Activated naive CD8-positive, alpha-beta T cell treated with anti-CD3 and anti-CD28 coated beads for 36 hours (primary cell): Measurements from ENCODE around the gene IP6K1. TPM values are rescaled to one million over a fixed set of nuclear protein-coding genes. Genes with fewer than 3 reads are reported as not detected.

Experiments used
- DNase-seq: peaks from one replicate; pipeline ENCODE4 v3.0.0; 2021
- H3K27ac Mint-ChIP-seq: one replicate; pipeline ENCODE4 v1.8.0; 2022; ENCODE audit warnings: mild to moderate bottlenecking, moderate library complexity, mixed read lengths
- H3K27me3 Mint-ChIP-seq: one replicate; pipeline ENCODE4 v1.8.0; 2022; ENCODE audit warnings: mild to moderate bottlenecking, mixed read lengths
- H3K36me3 Mint-ChIP-seq: one replicate; pipeline ENCODE4 v1.8.0; 2021; ENCODE audit warnings: mild to moderate bottlenecking, mixed read lengths
- H3K4me1 Mint-ChIP-seq: one replicate; pipeline ENCODE4 v1.8.0; 2021; ENCODE audit warnings: mixed read lengths
- H3K4me3 Mint-ChIP-seq: one replicate; pipeline ENCODE4 v1.8.0; 2022; ENCODE audit warnings: mild to moderate bottlenecking, moderate library complexity, mixed read lengths
- H3K9me3 Mint-ChIP-seq: one replicate; pipeline ENCODE4 v1.8.0; 2022; ENCODE audit warnings: mixed read lengths
- total RNA-seq, 2 experiments: library from RNA; stranded (reverse); gene quantifications; one replicate each; pipeline ENCODE4 v1.2.3, GENCODE V29; 2021

Gene IP6K1
- total RNA-seq, 2 experiments from 2014 or later, result 24.1 to 30.6 TPM

GRCh38 chr3:49802719-49803464, 16.6 kb upstream of the IP6K1 start, which contains the start of gene INKA1:
Gene INKA1 (plus strand): TSS chr3:49803261. CDS start chr3:49803393, 132 bp downstream.
- peak within 1 kb of the TSS; percentile 84 for H3K4me3 Mint-ChIP-seq
- peak within 1 kb of the TSS; percentile 79 for H3K27ac Mint-ChIP-seq
- H3K27me3 Mint-ChIP-seq, result peaks cover 21% of the 10 kb centered on the region
- H3K9me3 Mint-ChIP-seq, result no peaks in the 10 kb centered on the region
- peak; percentile 89 for DNase-seq
- no peaks in the 10 kb centered on the region for H3K36me3 Mint-ChIP-seq
- H3K4me1 Mint-ChIP-seq, result peaks cover 42% of the 10 kb centered on the region

GRCh38 chr3:49801160-49801559, 14.8 kb upstream of the IP6K1 start:
- H3K27me3 Mint-ChIP-seq, result peaks cover 21% of the 10 kb centered on the region
- no peak for DNase-seq
- H3K4me1 Mint-ChIP-seq, result peaks cover 25% of the 10 kb centered on the region
- H3K36me3 Mint-ChIP-seq, result no peaks in the 10 kb centered on the region
- H3K4me3 Mint-ChIP-seq, result no peak overlapping the region
- H3K27ac Mint-ChIP-seq, result no peak overlapping the region
- H3K9me3 Mint-ChIP-seq, result no peaks in the 10 kb centered on the region

GRCh38 chr3:49799761-49800160, 13.4 kb upstream of the IP6K1 start, which contains the start of gene CDHR4:
Gene CDHR4 (minus strand): TSS chr3:49799873. CDS start chr3:49799812, 61 bp downstream.
- H3K36me3 Mint-ChIP-seq, result no peaks in the 10 kb centered on the region
- no peak within 1 kb of the TSS for H3K4me3 Mint-ChIP-seq
- H3K27me3 Mint-ChIP-seq, result peaks cover 21% of the 10 kb centered on the region

DNA sequence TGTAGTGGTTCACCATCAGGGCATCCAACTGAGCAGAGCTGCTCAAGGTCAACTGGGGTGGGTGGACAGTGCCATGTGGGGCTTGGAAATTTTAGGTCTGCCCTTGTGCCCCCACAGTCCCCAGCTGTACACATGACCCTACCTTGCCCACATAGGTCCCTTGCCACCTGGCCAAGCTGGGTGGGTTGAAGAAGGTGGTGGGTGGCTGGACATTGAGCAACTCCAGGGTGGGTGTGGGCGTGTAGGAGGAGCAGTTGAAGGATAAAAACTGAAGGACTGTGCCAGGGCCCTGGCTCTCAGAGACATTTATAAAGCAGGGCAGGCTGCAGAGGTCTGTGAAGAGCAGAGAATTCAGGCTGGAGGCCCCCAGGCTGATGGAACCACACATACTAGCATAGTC, 12.8 kb upstream of the IP6K1 start:
- Mint-ChIP-seq H3K27ac (no peak overlapping the region), H3K4me3 (no peak overlapping the region), H3K27me3 (peaks cover 21% of the 10 kb centered on the region), H3K4me1 (peaks cover 7% of the 10 kb centered on the region), H3K36me3 (no peaks in the 10 kb centered on the region), H3K9me3 (no peaks in the 10 kb centered on the region)
- no peak for DNase-seq

More at GRCh38 chr3:49799761-49800160, 13.4 kb upstream of the IP6K1 start, which contains the start of gene CDHR4:
- Mint-ChIP-seq H3K4me1 (peaks cover 12% of the 10 kb centered on the region), H3K9me3 (no peaks in the 10 kb centered on the region), H3K27ac (no peak within 1 kb of the TSS)
- no peak for DNase-seq

GRCh38 chr3:49794926-49795905, 8.9 kb upstream of the IP6K1 start:
- Mint-ChIP-seq H3K4me3 (no peak overlapping the region), H3K36me3 (no peaks in the 10 kb centered on the region), H3K27ac (no peak overlapping the region), H3K9me3 (no peaks in the 10 kb centered on the region), H3K27me3 (peaks cover under 1% of the 10 kb centered on the region), H3K4me1 (peaks cover 2% of the 10 kb centered on the region)
- no peak for DNase-seq

DNA sequence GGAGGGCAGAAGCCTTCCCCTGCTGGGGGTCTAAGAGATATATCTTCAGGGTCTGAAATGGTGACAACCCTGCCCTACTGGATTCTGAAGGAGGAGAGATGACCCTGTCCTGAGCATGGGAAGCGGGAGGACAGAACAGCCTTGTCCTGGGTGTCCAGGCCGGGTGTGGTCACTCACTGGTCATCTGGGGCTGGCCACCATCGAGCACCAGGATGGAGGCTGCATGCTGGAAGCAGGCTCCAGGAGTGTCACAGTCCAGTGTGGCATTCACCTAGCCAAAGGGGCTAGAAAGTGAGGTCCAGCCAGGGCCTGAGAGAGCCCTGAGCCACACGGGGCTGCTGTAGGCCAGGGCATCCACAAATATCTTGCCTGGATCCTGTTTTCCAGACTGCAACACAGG, 8.1 kb upstream of the IP6K1 start:
- DNase-seq, result no peak
- no peak overlapping the region for H3K27ac Mint-ChIP-seq
- no peaks in the 10 kb centered on the region for H3K36me3 Mint-ChIP-seq
- H3K4me1 Mint-ChIP-seq, result peaks cover 7% of the 10 kb centered on the region
- H3K4me3 Mint-ChIP-seq, result no peak overlapping the region
- H3K9me3 Mint-ChIP-seq, result no peaks in the 10 kb centered on the region
- H3K27me3 Mint-ChIP-seq, result no peaks in the 10 kb centered on the region

DNA sequence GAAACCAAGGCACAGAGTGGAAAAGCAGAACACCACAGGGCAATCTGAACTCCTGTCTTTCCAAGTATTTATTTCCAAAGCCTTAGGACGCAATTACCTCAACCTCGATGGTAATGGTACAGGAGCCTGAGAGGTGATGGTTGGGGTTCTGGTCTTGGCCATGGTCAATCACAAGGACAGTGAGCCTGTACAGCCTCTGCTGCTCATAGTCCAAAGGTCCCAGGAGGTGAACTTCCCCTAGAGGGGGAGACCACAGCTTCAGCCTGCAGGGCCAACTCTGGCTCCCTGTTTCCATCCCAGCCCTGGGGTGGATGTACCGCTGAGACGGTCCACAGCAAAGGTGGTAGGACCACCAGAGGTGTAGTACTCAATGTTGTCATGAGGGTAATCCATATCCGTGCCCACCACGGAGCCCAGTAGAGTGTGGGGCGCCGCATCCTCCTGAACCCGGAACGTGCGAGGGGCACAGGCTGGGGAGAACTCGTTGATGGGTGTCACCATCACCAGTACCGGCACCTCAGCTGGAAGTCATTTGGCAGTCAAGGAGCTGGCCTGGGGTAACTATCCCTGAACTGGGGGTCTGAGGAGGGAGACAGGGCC, 7.2 kb upstream of the IP6K1 start:
- H3K9me3 Mint-ChIP-seq, result no peaks in the 10 kb centered on the region
- H3K4me3 Mint-ChIP-seq, result no peak overlapping the region
- H3K27me3 Mint-ChIP-seq, result no peaks in the 10 kb centered on the region
- no peaks in the 10 kb centered on the region for H3K36me3 Mint-ChIP-seq
- H3K4me1 Mint-ChIP-seq, result peaks cover 7% of the 10 kb centered on the region
- no peak overlapping the region for H3K27ac Mint-ChIP-seq
- DNase-seq, result no peak

- no peaks in the 10 kb centered on the region for H3K36me3 Mint-ChIP-seq
- no peak overlapping the region for H3K27ac Mint-ChIP-seq
- H3K27me3 Mint-ChIP-seq, result no peaks in the 10 kb centered on the region
- no peak for DNase-seq
- H3K4me3 Mint-ChIP-seq, result no peak overlapping the region
- H3K4me1 Mint-ChIP-seq, result peaks cover 7% of the 10 kb centered on the region
- no peaks in the 10 kb centered on the region for H3K9me3 Mint-ChIP-seq
Measured at GRCh38 chr3:49792371-49793150, 6.2 kb upstream of the IP6K1 start.

DNA sequence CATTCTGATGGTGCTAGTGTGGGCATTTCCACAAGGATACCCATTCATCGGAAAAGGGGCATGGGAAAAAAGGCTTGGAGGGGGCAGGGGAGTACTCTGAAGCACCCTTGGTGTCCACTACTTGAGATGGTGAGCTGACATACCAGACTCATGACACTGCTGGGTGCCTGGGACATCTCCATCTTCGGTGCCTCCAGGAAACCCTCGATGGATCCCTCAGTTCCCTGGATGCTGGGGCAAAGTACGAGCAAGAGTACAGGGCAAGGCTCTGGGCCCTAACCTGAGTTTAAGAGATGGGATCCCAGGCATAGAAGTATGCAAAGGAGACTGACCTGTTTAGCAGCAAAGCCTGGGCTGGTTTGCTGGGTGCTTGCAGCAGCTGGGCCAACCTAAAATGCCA, 5.2 kb upstream of the IP6K1 start:
- H3K4me1 Mint-ChIP-seq, result peaks cover 15% of the 10 kb centered on the region
- H3K9me3 Mint-ChIP-seq, result no peaks in the 10 kb centered on the region
- H3K4me3 Mint-ChIP-seq, result no peak overlapping the region
- no peaks in the 10 kb centered on the region for H3K36me3 Mint-ChIP-seq
- no peak for DNase-seq
- H3K27ac Mint-ChIP-seq, result no peak overlapping the region
- H3K27me3 Mint-ChIP-seq, result no peaks in the 10 kb centered on the region

DNA sequence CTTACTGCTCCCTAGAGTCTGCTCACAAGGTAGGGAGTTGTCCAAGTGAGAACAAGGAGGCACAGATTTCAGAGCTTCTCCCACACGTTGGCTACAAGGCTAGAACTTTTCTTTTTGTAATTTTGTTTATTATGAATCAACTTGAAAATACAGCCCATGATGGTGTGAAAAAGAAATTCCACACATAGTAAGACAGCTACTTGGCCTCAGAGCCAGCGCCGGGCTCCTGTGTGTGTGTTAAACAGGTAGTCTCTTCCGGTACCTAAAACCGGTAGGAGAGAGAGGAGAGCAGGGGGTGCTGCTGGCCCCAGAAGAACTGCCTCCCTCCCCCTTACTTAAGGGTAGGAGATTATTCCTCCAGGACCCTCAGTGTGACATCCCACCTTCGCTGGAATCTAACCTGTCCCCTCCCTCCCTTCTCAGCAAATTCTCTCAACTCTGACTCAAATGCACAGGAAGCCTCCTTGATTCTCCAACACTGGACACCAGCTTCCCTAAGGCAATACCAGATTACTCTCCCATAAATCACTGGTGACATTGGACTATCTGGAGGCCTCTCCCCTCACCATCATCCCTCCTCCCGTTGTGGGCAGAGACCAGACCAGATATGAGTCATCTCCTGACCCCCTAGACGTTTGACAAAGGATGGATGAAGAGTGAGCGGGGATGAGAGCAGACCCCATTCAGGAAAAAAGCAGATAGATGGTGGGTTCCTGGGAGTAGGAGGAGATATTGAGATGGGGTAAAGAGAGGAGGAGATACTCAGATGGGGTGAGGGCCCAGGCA, 4.5 kb upstream of the IP6K1 start:
- H3K4me1 Mint-ChIP-seq, result peaks cover 15% of the 10 kb centered on the region
- H3K27ac Mint-ChIP-seq, result no peak overlapping the region
- H3K36me3 Mint-ChIP-seq, result no peaks in the 10 kb centered on the region
- no peaks in the 10 kb centered on the region for H3K9me3 Mint-ChIP-seq
- H3K4me3 Mint-ChIP-seq, result no peak overlapping the region
- DNase-seq, result no peak
- H3K27me3 Mint-ChIP-seq, result no peaks in the 10 kb centered on the region

GRCh38 chr3:49788056-49788455, 1.7 kb upstream of the IP6K1 start:
- no peak overlapping the region for H3K4me3 Mint-ChIP-seq
- peaks cover 10% of the 10 kb centered on the region for H3K36me3 Mint-ChIP-seq
- no peak overlapping the region for H3K27ac Mint-ChIP-seq
- no peaks in the 10 kb centered on the region for H3K27me3 Mint-ChIP-seq
- DNase-seq, result no peak
- peaks cover 30% of the 10 kb centered on the region for H3K4me1 Mint-ChIP-seq
- no peaks in the 10 kb centered on the region for H3K9me3 Mint-ChIP-seq

- Mint-ChIP-seq H3K27me3 (no peaks in the 10 kb centered on the region), H3K27ac (no peak overlapping the region), H3K4me1 (peaks cover 30% of the 10 kb centered on the region), H3K36me3 (peaks cover 10% of the 10 kb centered on the region), H3K9me3 (no peaks in the 10 kb centered on the region), H3K4me3 (no peak overlapping the region)
- DNase-seq, result no peak
Measured at GRCh38 chr3:49787536-49787935, 1.2 kb upstream of the IP6K1 start.

DNA sequence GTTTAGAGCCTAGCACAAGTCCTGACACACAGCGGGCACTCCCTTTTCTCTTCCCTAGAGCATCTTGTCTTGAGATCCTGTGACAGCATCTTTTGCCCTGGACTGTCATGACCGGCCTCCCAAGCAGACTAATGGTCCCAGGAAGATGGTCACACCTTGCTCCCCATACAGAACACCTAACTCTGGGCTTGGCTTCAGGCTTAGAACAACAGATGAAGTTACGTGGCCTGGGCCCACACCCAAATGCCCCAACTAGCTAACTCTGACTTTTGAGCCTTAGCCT, 781 bp upstream of the IP6K1 start:
- Mint-ChIP-seq H3K27ac (peak overlapping the region; percentile 93), H3K36me3 (peaks cover 12% of the 10 kb centered on the region), H3K4me3 (peak overlapping the region; percentile 87), H3K27me3 (no peaks in the 10 kb centered on the region), H3K9me3 (no peaks in the 10 kb centered on the region), H3K4me1 (peaks cover 33% of the 10 kb centered on the region)
- no peak for DNase-seq
